Lung microvascular endothelial cell (primary cell): ENCODE data around the gene DPYSL4. TPM values are rescaled to one million over a fixed set of nuclear protein-coding genes. Genes with fewer than 3 reads are reported as not detected.
"Not testable (repeated sequence)": the region's sequence is repeated elsewhere in the genome, so short reads cannot be mapped to it uniquely, and the experiment has no call there.

ENCODE experiments used
- DNase-seq, 2 donors: peaks; one replicate each; pipeline versions ENCODE4 v3.0.0 to v3.0.0-alpha.2; 2010; ENCODE audit warnings: low read depth in 2 of 2
- total RNA-seq: library from RNA; depleted of rRNA; stranded (reverse); fragments of >200 nt; gene quantifications from 2 replicates; pipeline ENCODE4 v1.2.1, GENCODE V29; 2014

The DPYSL4 gene
- total RNA-seq, 1 donor from 2014 or later = 0.40 TPM

DNA sequence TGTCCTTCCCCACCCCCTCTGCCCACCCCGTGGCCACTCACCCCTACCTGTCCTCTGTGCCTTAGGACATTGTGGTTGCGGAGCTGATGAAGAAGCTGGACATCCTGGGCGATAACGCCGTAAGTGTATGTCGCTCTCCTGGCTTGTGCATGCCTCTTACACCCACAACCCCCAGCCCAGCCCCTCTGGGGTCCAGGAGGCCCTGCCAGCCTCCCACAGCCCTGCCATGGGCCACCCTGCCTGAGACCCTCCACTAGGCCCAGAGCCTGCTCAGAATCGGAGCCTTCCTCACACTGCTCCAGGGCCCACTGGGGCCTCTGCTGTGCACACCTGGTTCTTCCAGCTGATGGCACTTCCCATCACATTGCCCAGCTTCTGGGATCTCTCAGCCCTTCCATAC, 36.8 kb upstream of the DPYSL4 start:
- DNase-seq = no peak

DNA sequence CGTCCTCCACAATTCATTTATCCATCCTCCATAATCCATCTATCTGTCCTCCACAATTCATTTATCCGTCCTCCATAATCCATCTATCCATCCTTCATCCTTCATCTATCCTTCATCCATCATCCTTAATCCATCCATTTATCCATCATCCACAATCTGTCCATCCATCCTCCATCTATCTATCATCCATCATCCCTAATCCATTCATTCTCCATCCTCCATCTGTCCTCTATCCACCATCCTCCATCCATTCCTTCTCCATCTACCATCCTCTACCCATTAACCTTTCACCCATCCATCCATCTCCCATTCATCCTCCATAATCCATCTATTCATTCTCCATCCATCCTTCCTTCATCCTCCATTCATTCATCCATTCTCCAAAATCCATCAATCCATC, 36.0 kb upstream of the DPYSL4 start:
- DNase-seq = no peak

DNA sequence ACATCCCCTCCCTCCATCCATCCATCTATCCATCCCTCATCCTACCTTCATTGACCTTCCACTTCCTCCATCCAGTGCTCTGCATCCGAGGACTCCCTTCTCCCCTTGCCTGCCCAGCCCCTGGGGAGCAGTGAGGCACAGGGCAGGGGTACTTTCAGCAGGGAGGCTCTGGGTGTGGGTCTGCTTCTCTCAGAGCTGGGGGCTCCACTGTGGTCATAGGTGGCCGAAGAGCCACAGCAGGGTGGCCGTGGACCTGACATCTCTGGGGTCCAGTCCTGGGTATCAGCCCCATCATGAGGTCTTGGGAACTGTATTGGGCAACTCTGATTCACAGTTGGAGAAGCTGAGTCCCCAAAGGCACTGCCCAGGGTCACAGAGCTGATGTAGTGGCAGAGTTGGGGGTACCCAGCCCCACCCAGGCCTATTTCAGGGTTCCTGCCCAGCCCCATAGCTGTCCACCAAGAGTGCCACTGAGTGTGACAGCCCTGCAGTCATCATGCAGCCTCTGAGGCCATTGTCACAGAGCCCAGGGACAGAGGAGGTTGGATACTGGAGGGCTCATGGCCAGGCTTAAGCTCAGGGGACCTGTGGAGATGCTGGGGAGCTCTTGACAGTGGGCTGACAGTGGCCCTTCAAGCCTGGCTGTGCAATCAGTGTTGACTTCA, 35.3 kb upstream of the DPYSL4 start:
- no peak for DNase-seq

DNA sequence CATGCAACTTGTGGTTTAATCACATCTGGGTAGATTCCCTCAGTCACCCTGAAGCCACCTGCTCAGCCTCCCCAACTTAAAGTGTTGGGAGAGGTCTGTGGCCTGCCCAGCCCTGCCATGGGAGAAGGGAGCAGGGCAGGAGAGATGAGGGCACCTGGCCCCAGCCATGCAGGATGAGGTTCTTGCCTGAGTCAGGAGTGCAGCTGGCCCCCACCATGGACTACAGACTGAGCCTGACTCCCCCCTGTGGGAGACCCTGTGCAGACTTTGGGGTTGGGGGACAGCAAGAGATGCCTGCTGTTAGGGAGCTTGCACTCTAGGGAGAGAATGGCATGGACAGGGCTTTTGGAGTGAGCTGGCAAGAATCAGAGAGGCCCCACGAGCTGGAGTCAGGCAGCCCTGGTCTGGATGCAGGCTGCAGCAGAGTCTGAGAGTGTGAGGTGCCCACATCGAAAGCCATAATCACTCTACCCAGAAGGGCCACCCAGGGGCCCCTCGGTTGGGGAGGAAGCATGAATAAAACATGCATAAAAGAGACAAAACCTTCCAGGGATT, 34.7 kb upstream of the DPYSL4 start:
- DNase-seq = no peak

DNA sequence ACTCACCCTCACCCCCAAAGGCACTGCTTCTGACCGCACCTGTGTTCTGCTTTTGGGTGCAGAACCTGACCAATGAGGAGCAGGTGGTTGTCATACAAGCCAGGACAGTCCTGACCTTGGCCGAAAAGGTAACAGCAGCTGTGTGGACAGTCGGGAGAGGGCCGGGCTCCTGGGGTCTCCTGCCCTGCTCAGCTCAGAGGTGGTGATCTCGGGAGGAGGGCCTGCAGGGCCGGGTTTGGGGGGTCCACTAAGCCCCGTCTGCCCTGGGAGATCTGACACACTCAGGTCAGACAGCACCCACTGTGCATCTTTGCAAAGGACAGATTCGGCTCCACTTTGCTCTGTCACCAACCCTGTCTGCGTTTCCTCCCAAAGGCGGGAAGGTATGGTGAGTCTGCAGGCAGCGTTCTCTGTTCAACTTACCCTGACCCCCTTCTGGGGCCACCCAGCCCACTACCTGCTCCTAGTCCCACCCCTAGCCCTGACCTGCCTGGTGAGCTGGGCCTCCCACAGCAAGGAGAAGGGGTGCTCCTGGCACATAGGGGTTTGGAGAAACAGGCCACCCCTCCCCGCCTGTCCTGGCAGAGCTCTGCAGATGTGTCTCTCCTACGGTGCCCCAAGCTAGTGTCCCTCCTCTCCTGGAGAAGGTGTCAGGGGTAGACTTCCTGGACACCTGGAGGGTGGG, 33.7 kb upstream of the DPYSL4 start:
- DNase-seq = no peak

DNA sequence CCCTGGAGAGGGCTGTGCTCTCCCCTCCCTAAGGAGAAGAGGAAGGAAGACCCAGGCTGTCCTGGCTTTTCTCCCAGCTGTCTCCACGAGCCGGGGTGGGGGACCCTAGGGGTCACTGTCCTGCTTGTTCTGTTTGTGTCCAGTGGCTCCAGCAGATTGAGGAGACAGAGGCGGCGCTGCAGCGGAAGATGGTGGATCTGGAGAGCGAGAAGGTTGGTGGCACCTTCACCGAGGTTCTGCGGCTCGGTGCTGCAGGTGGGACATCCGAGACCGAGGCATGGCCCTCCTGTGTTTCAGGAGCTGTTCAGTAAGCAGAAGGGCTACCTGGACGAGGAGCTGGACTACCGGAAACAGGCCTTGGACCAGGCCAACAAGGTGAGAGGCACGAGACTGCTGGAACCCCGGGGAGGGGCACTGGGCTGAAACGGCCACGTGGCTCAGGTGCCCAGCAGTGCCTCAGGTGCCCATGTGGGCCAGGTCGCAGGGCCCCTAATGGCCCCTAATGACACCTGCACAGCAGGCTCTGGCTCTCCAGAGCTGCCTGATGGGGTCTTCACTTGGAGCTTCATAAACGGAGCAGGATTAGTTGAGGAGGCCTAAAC, 33.0 kb upstream of the DPYSL4 start:
- DNase-seq = no peak

DNA sequence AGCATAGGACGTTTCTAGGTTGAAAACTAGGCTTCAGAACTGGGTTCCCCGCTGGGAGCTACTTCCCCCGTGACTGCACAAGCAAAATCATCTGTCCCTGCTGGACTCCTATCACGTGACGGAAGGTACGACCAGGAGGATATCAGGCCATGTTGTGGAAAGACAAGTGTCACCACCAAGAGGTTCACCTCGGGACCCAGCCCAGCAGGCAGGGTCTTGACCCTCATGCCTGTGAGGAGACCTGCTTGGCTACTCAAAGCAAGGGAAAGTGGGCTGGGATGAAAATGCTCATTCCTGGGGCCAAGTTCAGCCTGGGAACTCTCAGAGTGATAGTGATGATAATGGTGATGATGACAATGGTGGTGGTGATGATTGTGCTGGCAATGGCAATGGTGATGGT, 32.3 kb upstream of the DPYSL4 start:
- no peak for DNase-seq

DNA sequence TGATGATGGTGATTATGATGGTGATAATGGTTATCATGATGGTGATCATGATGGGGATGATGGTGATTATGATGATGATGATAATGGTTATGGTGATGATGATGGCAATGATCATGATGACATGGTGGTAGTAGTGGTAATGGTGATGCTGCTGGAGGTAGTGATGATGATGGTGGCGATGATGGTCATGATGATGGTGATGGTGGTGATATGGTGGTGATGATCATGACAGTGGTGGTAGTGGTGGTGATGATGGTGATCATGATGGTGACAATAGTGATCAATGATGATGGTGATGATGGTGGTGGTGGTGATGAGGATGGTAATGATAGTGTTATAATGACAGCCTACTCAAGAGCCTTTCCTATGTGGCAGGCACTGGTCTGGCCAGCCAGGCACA, 31.8 kb upstream of the DPYSL4 start:
- DNase-seq = no peak

DNA sequence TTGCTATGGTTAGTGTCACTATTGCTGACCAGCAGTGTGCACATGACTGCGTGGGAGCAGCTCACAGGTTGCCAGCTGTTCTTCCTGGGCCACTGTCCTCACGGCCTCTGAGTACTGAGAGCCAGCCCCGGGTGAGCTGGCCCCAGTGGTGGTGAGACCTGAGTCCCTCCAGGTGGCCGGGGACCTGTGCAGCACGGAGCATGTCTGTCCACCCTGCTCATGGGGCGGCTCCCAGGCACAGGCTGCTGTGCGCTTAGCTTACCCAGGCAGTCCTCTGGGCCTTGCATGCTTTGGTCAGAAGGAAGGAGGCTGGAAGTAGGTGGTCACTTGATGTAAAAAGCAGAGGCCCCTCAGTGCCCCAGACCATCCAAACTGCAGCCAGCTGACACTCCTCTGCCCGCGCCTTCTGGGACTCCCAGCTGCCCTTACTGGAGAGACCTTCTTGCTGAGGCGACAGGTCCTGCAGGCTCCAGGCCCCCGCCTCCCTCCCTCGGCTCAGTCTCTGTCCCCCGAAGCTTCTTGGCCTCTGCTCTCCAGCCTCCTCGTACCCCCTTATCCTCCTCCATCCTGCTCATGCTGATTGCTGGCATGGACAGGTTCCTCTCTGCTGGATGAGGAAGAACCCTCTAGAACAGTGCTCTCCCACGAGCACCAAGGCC, 30.9 kb upstream of the DPYSL4 start:
- no peak for DNase-seq

DNA sequence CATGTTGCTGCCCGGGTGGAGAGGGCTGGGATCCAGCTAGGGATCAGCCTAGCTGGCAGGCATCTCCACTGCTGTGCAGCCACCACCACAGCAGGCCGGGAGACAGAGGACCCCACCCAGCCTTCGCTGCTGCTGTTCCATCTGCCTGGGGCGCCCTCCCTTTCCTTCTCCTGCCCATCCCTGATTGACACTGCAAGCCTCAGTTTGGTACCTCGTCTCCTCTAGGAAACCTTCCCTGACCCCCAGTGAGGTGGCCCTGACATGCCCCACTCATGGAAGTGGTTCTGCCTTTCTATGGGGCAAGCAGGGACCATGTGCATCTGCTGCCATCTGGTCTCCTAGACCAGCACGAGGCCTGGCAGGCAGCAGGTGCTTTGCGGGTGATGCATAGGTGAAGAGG, 30.4 kb upstream of the DPYSL4 start:
- no peak for DNase-seq

DNA sequence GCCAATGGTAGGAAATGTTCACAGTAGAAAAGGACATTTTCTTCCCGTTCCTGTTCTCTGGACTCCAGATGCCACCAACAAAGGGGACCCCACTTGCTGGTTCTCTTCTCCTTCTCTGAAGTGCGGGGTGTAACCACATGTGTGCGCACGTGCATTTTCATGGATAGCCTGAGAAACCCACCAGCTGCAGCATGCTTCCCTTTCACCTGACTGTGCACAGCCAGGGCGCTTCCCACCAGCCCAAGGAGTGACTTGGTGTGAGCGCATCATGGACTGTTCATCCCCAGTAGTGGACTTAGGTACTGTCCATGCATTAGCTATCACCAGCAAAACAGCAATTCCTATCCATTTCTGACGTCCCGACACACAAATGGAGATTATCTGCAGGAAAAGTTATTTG, 29.6 kb upstream of the DPYSL4 start:
- no peak for DNase-seq

DNA sequence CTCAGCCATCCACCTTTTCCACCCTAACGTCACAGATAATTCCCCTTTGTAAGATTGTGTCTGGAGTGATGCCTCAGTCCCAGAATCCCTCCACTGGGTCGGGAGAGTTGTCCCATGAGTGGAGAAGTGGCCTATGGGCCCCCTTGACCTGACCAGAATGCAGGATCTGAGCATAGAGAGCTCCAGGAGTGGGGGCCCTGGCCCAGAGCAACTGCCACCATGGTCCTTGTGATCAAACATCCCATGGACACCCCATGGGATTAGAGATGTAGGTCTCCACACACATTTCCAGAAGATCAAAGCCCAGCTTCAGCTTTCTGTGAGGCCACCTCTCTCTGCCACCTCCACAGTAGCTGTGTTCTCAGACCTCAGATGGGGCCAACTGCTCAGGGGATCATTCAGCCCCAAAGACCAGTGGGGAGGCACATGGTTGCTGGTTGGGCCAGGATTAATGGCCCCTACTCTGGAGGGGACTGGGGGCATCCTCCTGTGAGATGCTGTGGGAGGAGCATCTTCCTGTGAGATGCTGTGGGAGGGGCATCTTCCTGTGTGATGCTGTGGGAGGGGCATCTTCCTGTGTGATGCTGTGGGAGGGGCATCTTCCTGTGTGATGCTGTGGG, 28.5 kb upstream of the DPYSL4 start:
- no peak for DNase-seq

DNA sequence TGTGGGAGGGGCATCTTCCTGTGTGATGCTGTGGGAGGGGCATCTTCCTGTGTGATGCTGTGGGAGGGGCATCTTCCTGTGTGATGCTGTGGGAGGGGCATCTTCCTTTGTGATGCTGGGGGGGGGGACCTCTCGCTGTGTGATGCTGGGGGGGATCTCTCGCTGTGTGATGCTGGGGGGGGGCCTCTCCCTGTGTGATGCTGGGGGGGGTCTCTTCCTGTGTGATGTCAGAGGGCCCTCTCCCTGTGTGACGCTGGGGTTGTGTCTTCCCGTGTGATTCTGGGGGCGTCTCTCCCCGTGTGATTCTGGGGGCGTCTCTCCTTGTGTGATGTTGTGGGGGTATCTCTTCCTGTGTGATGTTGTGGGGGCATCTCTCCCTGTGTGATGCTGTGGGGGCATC, 27.9 kb upstream of the DPYSL4 start:
- DNase-seq = no peak

DNA sequence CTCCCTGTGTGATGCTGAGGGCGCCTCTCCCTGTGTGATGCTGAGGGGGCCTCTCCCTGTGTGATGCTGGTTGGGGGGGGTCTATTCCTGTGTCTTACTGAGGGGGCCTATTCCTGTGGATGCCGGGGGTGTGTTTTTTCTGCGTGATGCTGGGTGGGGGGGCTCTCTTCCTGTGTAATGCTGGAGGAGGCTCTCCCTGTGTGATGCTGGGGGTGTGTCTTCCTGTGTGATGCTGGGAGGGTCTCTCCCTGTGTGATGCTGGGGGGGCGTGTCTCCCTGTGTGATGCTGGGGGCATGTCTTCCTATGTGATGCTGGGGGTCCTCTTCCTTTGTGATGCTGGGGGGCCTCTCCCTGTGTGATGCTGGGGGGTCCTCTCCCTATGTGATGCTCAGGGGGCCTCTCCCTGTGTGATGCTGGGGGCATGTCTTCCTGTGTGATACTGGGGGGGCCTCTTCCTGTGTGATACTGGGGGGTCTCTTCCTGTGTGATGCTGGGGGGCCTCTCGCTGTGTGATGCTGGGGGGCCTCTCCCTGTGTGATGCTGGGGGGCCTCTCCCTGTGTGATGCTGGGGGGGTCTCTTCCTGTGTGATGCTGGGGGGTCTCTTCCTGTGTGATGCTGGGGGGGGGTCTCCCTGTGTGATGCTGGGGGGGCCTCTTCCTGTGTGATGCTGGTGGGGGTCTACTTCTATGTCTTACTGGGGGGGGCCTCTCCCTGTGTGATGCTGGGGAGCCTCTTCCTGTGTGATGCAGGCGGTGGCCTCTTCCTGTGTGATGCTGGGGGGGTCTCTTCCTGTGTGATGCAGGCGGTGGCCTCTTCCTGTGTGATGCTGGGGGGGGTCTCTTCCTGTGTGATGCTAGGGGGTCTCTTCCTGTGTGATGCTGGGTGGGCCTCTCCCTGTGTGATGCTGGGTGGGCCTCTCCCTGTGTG, 27.2 kb upstream of the DPYSL4 start:
- not testable (repeated sequence) for DNase-seq

DNA sequence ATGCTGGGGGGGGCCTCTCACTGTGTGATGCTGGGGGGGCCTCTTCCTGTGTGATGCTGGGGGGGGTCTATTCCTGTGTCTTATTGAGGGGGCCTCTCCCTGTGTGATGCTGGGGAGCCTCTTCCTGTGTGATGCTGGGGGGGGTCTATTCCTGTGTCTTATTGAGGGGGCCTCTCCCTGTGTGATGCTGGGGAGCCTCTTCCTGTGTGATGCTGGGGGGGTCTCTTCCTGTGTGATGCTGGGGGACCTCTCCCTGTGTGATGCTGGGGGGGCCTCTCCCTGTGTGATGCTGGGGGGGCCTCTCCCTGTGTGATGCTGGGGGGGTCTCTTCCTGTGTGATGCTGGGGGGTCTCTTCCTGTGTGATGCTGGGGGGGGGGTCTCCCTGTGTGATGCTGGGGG, 26.5 kb upstream of the DPYSL4 start:
- DNase-seq = not testable (repeated sequence)

DNA sequence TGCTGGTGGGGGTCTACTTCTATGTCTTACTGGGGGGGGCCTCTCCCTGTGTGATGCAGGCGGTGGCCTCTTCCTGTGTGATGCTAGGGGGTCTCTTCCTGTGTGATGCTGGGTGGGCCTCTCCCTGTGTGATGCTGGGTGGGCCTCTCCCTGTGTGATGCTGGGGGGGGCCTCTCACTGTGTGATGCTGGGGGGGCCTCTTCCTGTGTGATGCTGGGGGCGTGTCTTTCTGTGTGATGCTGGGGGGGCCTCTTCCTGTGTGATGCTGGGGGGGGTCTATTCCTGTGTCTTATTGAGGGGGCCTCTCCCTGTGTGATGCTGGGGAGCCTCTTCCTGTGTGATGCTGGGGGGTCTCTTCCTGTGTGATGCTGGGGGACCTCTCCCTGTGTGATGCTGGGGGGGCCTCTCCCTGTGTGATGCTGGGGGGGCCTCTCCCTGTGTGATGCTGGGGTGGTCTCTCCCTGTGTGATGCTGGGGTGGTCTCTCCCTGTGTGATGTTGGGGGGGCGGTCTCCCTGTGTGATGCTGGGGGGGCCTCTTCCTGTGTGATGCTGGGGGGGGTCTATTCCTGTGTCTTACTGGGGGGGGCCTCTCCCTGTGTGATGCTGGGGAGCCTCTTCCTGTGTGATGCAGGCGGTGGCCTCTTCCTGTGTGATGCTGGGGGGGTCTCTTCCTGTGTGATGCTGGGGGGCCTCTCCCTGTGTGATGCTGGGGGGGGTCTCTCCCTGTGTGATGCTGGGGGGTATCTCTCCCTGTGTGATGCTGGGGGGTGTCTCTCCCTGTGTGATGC, 25.7 kb upstream of the DPYSL4 start:
- DNase-seq = not testable (repeated sequence)

DNA sequence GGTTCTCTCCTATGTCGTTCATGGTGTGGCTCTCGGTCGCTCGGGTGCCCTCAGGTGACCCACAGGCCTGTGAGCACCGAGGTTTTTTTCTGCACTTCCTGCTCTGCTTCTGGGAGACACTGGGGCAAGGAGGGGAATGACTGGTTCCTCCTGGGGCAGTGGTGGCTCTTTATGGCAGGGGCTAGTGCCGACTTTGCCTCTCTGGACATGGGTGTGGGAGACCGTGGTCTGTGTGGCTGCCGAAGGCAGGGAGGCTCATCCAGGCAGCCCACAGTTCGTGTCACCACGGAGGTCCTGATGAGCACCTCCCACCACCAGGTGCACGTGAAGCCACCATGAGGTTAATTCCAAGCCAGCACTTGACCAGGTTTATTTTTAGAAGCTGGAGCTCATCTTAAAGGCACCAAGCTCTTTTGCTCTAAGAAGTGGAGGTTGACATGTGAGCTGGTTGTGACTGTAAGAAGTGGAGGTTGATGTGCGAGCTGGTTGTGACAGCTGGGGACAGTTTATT, 24.7 kb upstream of the DPYSL4 start:
- DNase-seq = no peak

DNA sequence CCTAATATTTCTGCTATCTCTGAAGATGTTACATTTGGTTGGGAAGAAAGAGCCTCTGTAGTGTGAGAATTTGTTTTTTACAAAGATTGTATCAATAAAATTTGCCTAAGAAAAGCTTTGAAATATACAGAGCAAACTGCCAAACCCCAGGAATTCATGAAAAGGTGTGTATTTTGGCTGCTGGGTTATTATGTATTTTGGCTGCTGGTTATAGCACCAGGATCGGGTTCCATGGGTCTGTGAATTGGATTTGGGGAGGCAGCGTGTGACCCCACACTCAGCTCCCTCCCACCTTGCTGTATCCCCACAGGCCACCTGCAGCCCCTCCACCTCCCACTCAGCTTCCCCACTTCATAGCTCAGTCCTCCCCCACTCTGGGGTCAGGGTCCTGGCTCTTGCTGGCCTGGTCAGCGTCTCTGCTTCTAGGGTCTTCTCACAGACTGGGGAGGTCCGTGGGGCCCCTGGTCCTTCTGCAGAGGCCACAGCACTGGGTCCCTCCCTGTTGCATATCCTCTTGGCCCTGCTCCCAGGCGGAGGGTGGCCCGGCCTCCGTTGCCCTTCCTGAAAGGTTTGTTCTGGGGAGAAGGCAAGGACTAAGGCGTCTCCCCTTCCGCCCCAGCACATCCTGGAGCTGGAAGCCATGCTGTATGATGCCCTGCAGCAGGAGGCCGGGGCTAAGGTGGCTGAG, 24.0 kb upstream of the DPYSL4 start:
- DNase-seq = no peak

DNA sequence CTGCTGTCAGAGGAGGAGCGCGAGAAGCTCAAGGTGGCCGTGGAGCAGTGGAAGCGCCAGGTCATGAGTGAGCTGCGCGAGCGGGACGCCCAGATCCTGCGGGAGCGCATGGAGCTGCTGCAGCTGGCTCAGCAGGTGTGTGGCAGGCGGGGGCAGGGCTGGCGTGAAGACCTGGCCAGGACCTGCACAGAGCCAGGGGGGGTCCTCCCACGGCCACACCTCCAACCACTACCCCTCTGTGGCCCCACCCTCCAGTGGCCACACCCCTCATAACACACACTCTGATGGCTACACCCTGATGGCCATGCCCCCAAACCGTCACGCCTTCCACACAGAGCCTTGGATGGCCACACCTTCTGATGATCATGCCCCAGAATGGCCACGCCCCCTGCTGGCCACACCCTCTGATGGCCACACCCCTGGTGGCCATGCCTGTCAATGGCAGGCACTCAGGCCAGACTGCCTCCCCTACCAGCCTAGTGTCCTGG, 23.4 kb upstream of the DPYSL4 start:
- DNase-seq = peak in 1 of 2 donors; percentile 37
